DLD1 (cell line): ENCODE measurements around the gene SPP2.

Experiments
- in situ Hi-C: cut with HindIII; loops from 2 replicates; pipeline ENCODE4 v1.10.0; 2017; ENCODE audit warnings: low sequenced_read_pairs

Gene SPP2

DNA sequence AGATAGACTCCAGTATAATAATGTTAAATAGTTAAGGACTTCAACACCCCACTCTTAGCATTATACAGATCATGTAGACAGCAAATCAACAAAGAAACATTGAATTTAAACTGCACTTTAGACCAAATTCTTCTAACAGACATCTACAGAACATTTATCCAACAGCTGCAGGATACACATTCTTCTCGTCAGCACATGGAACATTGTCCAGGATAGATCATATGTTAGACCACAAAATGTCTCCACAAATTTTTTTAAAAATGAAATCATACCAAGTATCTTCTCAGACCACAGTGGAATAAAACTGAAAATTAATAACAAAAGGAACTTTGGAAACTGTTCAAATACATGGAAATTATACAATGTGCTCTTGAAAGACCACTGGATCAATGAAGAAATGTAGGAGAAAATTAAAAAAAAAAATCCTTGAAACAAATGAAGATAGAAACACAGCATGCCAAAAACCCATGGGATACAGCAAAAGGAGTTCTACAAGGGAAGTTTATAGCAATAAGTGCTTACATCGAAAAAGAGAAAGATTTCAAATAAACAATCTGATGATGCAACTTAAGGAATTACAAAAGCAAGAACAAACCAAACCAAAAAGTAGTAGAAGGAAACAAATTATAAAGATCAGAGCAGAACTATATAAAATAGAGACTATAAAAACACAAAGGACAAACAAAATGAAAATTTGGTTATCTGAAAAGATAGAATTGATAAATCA is 12.3 kb upstream of the SPP2 start:
- in situ Hi-C loops = no loop called here

DNA sequence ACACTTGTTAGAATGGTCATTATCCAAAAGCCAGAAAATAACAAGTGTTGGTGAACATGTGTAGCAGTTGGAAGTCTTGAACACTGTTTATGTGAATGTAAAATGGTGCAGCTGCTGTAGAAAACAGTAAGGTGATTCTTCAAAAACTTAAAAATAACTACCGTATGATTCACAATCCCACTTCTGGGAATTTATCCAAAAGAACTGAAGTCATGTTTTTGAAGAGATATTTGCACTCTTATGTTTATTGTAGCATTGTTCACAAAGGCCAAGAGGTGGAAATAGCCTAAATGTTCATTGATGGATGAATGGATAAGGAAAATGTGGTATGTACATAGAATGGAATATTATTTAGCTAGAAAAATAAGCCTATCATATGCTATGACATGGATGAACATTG is 6.3 kb upstream of the SPP2 start:
- in situ Hi-C loops = no loop called here

GRCh38 chr2:234046521-234046920 is 4.0 kb upstream of the SPP2 start:
- in situ Hi-C loops = no loop called here

DNA sequence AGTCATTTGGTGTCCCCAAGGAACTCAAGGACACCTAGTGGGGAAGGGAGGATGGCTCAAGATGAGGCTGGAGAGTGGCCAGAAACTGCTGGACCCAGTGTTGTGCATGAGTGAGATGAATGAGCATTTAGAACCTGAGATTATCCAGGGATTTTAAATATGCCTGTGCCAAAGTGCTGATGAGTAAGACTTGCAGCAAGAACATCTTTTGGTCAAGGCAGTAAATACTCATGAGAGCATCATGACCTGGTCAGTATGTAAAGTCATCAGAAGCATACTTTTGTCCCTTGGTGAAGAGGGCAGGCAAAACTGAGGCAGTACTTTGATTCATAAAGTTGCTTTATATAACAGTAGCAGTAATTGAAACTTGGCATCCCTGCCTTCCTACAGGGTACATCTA is 3.1 kb upstream of the SPP2 start:
- in situ Hi-C loops = no loop called here

DNA sequence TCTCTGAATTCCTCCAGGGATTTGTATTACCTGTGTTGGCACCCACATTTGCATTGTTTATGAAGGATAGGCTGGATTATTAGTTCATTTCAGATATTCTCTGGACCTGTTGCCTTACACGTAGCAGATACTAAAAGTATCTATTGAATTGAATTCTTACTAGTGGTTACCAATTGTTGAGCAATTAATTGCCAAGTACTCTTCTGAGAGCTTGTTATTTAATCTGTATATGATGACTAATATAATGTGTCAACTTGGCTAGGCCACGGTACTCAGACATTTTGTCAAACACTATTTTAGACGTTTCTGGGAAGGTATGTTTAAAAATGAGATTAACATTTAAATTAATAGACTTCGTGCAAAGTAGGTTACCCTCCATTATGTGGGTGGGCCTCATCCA is 2.5 kb upstream of the SPP2 start:
- in situ Hi-C loops = no loop called here

- in situ Hi-C loops = no loop called here
Measured at GRCh38 chr2:234051374-234052070, 1.0 kb downstream of the SPP2 start.

DNA sequence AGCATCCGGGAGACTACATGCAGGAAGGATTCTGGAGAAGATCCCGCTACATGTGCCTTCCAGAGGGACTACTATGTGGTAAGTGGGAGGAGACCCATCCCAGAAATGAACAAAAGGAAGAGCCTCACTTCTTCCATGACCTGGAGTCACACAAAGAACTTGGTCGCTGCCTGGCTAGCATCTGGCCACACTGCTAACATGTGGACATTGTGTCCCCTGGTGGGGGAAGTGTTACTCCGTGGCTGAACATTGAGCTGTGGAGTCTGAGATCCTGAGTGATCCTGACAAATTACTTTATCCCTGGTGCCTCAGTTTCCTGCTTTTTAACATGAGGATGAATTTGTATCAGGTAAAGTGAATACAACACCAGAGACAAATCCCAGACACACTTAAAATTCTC is 8.4 kb downstream of the SPP2 start:
- in situ Hi-C loops = no loop called here

GRCh38 chr2:234060236-234060635 is 9.7 kb downstream of the SPP2 start:
- in situ Hi-C loops = no loop called here

DNA sequence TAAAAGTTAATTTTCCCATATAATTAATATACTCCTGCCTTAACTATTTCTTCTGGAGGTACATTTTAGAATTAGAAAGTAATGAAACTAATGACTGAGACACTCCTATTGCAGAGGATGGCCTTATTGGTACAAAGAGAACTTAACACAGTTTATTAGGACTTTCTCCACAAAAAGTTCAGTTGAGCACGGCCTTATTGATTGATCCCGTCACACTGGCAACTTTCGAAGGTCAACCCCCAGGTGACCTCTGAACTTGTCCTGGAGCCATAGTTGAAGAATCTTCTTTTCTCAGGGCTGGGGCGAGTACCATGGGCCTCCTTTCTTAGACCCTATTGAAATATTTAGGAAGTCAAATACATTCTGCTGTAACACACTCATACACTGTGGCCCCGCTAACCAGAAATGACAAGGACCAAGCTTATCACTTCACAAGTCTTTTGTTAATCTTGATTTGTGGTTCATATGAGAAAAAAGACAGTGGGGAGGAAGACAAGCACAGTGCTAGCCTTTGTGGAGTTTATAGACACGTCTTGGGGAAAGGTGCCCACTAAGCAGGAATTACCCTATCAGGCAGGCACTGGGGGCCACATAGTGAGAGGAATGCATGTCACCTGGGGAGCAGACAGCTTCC is 11.2 kb downstream of the SPP2 start:
- in situ Hi-C loops = no loop called here

DNA sequence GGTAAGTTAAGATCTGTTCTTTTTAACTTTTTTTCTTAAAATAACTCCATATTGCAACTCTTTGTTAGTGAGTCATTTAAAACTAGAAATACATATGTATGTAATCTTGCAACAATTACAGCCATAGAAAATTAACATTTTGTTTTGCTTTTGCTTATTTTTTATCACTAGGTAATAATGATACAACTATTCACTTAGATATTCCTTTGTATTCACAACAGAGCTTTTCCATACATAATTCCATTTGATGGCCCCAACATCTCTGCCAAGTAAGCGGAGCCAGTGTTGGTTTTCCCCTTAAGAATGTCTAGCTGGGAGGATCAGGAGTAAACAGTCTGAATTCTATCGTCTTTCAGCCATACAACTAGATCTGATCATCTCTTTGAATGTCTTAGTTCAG is 16.1 kb downstream of the SPP2 start:
- in situ Hi-C loops = no loop called here

GRCh38 chr2:234071664-234072063 is 21.2 kb downstream of the SPP2 start:
- in situ Hi-C loops = no loop called here

DNA sequence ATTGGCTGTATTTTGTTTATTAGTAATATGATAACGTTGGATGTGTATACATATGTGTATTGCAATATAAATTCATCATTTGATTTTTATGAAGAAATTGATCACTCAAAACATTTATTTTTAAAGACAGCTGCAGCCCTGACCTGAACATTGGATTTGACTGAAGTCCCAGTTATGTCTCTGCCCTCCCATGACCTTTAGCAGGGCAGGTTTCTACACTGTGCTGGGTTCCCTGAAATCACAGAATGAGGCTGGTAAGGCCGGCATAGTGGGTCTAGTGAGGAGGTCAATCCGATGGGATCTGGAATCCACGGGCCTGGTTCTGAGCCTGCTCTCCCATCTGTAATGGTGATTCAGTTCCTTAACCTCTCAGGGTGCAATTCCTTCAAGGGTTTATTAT is 22.0 kb downstream of the SPP2 start:
- in situ Hi-C loops = no loop called here

DNA sequence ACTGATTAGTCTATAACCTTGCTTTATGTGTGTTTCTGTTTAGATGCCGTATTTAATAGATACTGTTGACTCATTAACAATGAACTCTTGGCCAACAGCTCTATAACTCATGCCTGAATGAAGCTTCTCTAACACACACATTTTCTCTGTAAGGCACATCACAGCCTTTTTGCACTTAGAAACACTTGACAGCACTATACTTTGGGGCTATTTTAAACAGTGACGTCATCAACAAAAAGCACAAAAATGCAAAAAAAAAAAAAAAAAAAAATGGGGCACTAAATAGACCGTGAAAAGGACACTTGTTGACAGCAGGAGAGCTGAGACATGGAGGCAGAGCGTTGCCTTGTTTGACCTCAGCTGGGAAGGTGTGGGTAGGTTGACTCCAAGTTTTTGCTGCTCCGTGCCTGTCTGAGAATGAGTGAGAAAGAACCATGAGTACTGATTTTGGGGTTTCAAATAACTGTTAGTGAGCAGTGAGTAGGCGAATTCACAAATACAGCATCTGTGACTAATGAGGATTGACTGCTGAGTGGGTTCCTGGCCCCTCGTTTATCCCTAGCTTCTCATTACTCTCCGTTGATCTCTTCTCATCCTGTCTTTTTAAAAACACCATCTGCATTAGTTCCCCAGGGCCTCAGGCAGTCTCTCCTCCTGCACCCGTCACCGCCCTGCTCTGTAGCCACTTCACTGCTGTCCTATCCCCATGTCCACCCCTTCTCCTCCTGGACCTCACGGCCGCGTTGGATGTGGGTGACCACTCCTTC is 24.4 kb downstream of the SPP2 start:
- in situ Hi-C loops = no loop called here

DNA sequence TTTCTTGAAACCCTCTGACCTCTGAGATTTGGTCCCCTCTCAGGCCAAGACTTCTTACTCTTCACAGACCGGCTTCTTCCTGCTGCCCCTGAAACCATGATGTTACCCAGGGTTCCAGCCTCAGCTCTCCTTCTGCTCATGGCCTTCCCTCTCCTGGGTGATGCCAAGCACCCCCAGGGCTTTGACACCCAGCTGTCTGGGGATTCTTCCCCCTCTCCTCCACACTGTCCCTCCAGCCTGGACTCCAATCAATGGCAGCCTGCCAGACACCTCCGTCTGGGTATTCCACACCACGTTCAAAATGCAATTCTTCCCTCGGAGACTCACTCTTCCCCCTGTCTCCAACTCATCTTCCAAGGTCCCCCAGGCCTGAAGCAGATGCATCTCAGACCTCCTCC is 25.0 kb downstream of the SPP2 start:
- in situ Hi-C loops = no loop called here

DNA sequence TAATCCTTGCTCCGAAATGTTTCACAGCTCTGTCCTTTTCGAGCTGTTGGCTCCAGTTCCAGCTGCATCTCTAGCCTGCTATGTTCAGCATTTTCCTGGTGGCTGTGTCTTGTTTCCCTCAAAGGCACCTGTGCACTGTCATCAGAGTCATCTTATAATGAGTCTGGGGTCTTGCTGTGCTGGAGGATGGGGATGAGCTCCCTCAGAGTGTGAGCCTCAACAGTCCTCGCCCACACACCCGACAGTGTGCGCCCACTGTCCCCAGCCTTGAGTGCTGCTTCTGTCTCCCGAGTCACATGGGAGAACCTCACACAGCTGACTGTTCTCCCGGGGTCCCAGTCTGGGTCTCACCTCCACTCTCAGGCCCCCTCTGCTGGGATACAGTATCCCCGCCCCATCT is 25.4 kb downstream of the SPP2 start:
- in situ Hi-C loops = no loop called here

DNA sequence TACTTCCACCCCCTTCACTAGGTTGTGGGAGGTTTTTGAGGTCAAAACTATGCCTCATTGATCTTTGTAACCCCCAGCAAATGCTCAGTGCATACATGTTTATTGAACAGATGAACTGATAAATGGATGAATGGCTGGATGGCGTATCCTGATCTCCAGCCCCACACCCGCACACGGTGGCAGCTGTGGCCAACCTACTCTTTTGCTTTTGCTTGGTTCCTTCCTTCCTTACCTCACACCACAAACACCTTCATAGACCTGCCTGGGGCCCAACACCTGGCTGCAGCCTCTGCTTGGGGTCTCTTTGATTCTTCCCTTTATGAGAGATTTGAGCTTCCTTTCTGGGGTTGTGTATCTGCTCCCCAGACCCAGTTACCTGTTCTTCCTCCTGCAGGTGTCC is 25.9 kb downstream of the SPP2 start:
- in situ Hi-C loops = no loop called here

- in situ Hi-C loops = no loop called here
Measured at GRCh38 chr2:234078129-234078528, 27.6 kb downstream of the SPP2 start.

GRCh38 chr2:234081970-234082822 is 31.7 kb downstream of the SPP2 start:
- in situ Hi-C loops = no loop called here

- in situ Hi-C loops = no loop called here
Measured at GRCh38 chr2:234083572-234084348, 33.3 kb downstream of the SPP2 start.

DNA sequence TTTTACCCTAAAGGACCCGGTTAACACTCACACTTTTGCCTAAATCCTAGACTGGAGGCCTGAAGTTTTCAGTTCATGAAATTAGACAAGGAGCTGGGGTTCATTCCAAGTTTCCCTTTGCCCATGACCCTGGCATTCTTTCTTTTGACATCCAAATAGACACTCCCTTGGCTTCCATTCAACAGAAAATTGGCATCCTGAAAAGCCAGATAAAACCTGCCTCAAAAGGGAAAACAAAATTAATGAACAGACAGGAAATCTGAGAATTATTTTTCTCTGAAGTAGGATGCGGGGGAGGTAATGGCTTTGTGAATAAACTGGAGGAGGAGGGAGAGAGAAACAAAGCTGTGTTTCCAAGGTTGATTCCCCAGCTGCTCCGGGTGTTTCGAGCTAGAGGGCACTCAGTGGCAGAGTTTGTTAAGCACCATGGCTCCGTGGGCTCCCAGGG is 41.0 kb downstream of the SPP2 start:
- in situ Hi-C loops = no loop called here
